Lung (tissue), 12 donors: ENCODE data around the gene AMACR. TPM values are rescaled to one million over a fixed set of nuclear protein-coding genes. Genes with fewer than 3 reads are reported as not detected.

Experiments used
- ATAC-seq: fragments of 200-7000 bp; cut with Tn5 transposase; one replicate; pipeline ENCODE4 v1.9.1; 2020; ENCODE audit warnings: moderate number of reproducible peaks; ENCODE audit not compliant: insufficient read depth, low FRiP score
- DNase-seq, 3 donors: peaks; one replicate each; pipeline ENCODE4 v3.0.0-alpha.2; 2013 to 2017
- H3K27ac ChIP-seq, 2 donors: one replicate each; pipeline ENCODE4 v1.5.1; 2013; ENCODE audit warnings: mild to moderate bottlenecking in 2 of 2, moderate library complexity in 2 of 2, control low read depth in 1 of 2, inconsistent platforms in 1 of 2, low read depth in 1 of 2, low read length in 1 of 2
- H3K27me3 ChIP-seq, 3 donors: one replicate each; pipeline ENCODE4 v1.5.1; 2013; ENCODE audit warnings: low read length in 2 of 3; ENCODE audit not compliant: control insufficient read depth in 3 of 3, insufficient read depth in 3 of 3
- H3K36me3 ChIP-seq, 4 donors: one replicate each; pipeline ENCODE4 v1.5.1; 2013; ENCODE audit warnings: low read length in 4 of 4, mild to moderate bottlenecking in 1 of 4, moderate library complexity in 1 of 4; ENCODE audit not compliant: control insufficient read depth in 4 of 4, insufficient read depth in 4 of 4
- H3K4me1 ChIP-seq, 5 donors: one replicate each; pipeline ENCODE4 v1.5.1; 2013; ENCODE audit warnings: low read length in 5 of 5, mild to moderate bottlenecking in 2 of 5, moderate library complexity in 1 of 5; ENCODE audit not compliant: control insufficient read depth in 5 of 5, insufficient read depth in 5 of 5
- H3K4me3 ChIP-seq: one replicate; pipeline ENCODE4 v1.5.1; 2013; ENCODE audit warnings: mild to moderate bottlenecking, control low read depth, moderate library complexity
- H3K9ac ChIP-seq, 2 donors: one replicate each; pipeline ENCODE4 v1.5.1; 2013; ENCODE audit warnings: low read length in 2 of 2, control low read depth in 1 of 2; ENCODE audit not compliant: insufficient read depth in 1 of 2
- H3K9me3 ChIP-seq, 4 donors: one replicate each; pipeline ENCODE4 v1.5.1; 2013; ENCODE audit warnings: low read length in 3 of 4, mild to moderate bottlenecking in 1 of 4, moderate library complexity in 1 of 4; ENCODE audit not compliant: control insufficient read depth in 4 of 4, insufficient read depth in 3 of 4
- WGBS, 2 donors: extraction: QIAGEN DNeasy Blood & Tissue Kit; methylation state at CpG; one replicate each; pipeline ENCODE4 v1.1.7; 2013; 5-methylcytosine and 5-hydroxymethylcytosine counted together
- polyA plus RNA-seq, 2 donors: library from polyadenylated mRNA; stranded (reverse); fragments of 200-250 nt; gene quantifications; one replicate each; pipeline ENCODE4 v1.2.1, GENCODE V29; 2013
- total RNA-seq, 2 donors: library from RNA; depleted of rRNA in 1 of 2; stranded (reverse); fragments of >200 nt in 1 of 2; gene quantifications; one replicate each; pipeline ENCODE4 v1.2.1, GENCODE V29; 2014 to 2021
- TF ChIP-seq, protein P1 (sequence below): IDR thresholded peaks from 2 replicates; pipeline ENCODE4 v1.5.1; 2012; ENCODE audit warnings: mild to moderate bottlenecking; ENCODE audit errors: control extremely low read depth, extremely low read depth
- donor health status: control.
- donor health status: control.
- donor health status: Bipolar disorder and iron deficiency.
- donor health status: healthy.
- donor health status: DM: yes; HTN: yes; CAD: no.

Gene AMACR
- total and polyA plus RNA-seq, 4 donors = 5.9 to 16.1 (median 8.2) TPM

DNA sequence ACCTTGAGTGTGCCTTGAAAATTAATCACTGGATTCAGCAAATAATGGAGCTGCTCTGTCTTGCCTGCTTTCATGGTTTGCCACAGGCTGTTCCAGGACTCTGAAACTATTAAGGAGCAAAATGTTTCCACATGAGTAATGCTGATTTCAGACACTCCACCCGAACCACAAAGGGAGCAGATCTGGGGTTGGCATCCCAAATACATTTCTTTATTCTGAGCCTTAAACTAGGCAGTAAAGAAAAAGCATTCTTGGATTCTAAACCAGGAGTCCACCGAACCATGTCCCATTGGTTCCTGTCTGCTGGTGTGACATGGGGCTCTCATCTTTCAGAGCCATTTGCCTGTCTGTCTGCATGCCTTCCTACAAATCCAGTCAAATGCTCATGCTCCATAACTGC lies 45.3 kb upstream of the AMACR start:
- H3K9ac ChIP-seq = no peak overlapping the region
- ATAC-seq (no peak), DNase-seq (no peak)
- no peak overlapping the region for H3K27ac ChIP-seq
- H3K9me3 ChIP-seq = no peaks in the 10 kb centered on the region
- TF ChIP-seq, protein P1, sequence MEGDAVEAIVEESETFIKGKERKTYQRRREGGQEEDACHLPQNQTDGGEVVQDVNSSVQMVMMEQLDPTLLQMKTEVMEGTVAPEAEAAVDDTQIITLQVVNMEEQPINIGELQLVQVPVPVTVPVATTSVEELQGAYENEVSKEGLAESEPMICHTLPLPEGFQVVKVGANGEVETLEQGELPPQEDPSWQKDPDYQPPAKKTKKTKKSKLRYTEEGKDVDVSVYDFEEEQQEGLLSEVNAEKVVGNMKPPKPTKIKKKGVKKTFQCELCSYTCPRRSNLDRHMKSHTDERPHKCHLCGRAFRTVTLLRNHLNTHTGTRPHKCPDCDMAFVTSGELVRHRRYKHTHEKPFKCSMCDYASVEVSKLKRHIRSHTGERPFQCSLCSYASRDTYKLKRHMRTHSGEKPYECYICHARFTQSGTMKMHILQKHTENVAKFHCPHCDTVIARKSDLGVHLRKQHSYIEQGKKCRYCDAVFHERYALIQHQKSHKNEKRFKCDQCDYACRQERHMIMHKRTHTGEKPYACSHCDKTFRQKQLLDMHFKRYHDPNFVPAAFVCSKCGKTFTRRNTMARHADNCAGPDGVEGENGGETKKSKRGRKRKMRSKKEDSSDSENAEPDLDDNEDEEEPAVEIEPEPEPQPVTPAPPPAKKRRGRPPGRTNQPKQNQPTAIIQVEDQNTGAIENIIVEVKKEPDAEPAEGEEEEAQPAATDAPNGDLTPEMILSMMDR = no peak
- H3K4me1 ChIP-seq = peaks cover 1 to 13% (median 5%) of the 10 kb centered on the region in 5 donors
- H3K36me3 ChIP-seq = peaks cover 0 to 9% (median 3%) of the 10 kb centered on the region in 4 donors
- WGBS, 2 donors = 86 to 90% methylated on average over 2 of the region's 2 CpGs
- H3K27me3 ChIP-seq = no peaks in the 10 kb centered on the region
- no peak overlapping the region for H3K4me3 ChIP-seq

GRCh38 chr5:34051374-34051980 lies 43.6 kb upstream of the AMACR start:
- no peaks in the 10 kb centered on the region for H3K9me3 ChIP-seq
- H3K27ac ChIP-seq = no peak overlapping the region
- H3K9ac ChIP-seq = no peak overlapping the region
- DNase-seq (no peak), ATAC-seq (no peak)
- H3K4me1 ChIP-seq = peaks cover 2 to 23% (median 5%) of the 10 kb centered on the region in 5 donors
- 75 to 76% methylated on average over 4 of the region's 4 CpGs for WGBS, 2 donors
- TF ChIP-seq, protein P1 = no peak
- no peak overlapping the region for H3K4me3 ChIP-seq
- H3K27me3 ChIP-seq = no peaks in the 10 kb centered on the region
- peaks cover 0 to 5% (median 1%) of the 10 kb centered on the region in 4 donors for H3K36me3 ChIP-seq

- Histone ChIP-seq H3K4me1 (peaks cover 0 to 36% (median 12%) of the 10 kb centered on the region in 5 donors), H3K4me3 (no peak overlapping the region), H3K9ac (no peak overlapping the region), H3K36me3 (peaks cover 0 to 5% (median 1%) of the 10 kb centered on the region in 4 donors), H3K27ac (no peak overlapping the region), H3K27me3 (no peaks in the 10 kb centered on the region), H3K9me3 (no peaks in the 10 kb centered on the region)
- DNase-seq (peak in 2 of 3 donors; percentile 26 to 60), ATAC-seq (no peak)
- TF ChIP-seq, protein P1 = no peak
These were observed 40.1 kb upstream of the AMACR start for GRCh38 chr5:34047774-34048572.
